Mesenchymal stem cell (in vitro differentiated cells and primary cell): ENCODE measurements around the gene EXOC4.

Experiments
- DNase-seq: peaks from one replicate; pipeline ENCODE4 v3.0.0-alpha.2; 2013
- H2AFZ ChIP-seq: one replicate; pipeline ENCODE4 v1.6.1; 2013; ENCODE audit warnings: low read depth, mild to moderate bottlenecking, control low read depth, inconsistent platforms, low read length, moderate library complexity
- H2AK5ac ChIP-seq: 2 replicates; pipeline ENCODE4 v1.6.1; 2013; ENCODE audit warnings: low read length, moderate library complexity, mild to moderate bottlenecking, inconsistent platforms; ENCODE audit not compliant: severe bottlenecking
- H2BK120ac ChIP-seq: one replicate; pipeline ENCODE4 v1.6.1; 2013; ENCODE audit warnings: low read depth, mild to moderate bottlenecking, inconsistent platforms, low read length, moderate library complexity
- H2BK12ac ChIP-seq, 2 experiments: one replicate each; pipeline ENCODE4 v1.6.1; 2013; ENCODE audit warnings: inconsistent platforms in 2 of 2, low read length in 2 of 2, mild to moderate bottlenecking in 2 of 2, moderate library complexity in 2 of 2, control low read depth in 1 of 2
- H2BK15ac ChIP-seq: one replicate; pipeline ENCODE4 v1.6.1; 2013; ENCODE audit warnings: mild to moderate bottlenecking, low read depth, inconsistent platforms; ENCODE audit not compliant: poor library complexity, severe bottlenecking
- H2BK5ac ChIP-seq: 2 replicates; pipeline ENCODE4 v1.6.1; 2013; ENCODE audit warnings: low read depth, mild to moderate bottlenecking, low read length, control low read depth, inconsistent platforms; ENCODE audit not compliant: poor library complexity, severe bottlenecking
- H3K14ac ChIP-seq, 2 experiments: one replicate each; pipeline ENCODE4 v1.6.1; 2013; ENCODE audit warnings: inconsistent platforms in 2 of 2, low read length in 2 of 2, control low read depth in 1 of 2, mild to moderate bottlenecking in 1 of 2, moderate library complexity in 1 of 2
- H3K18ac ChIP-seq, 2 experiments: one replicate each; pipeline ENCODE4 v1.6.1; 2013; ENCODE audit warnings: inconsistent platforms in 2 of 2, low read length in 2 of 2, control low read depth in 1 of 2, low read depth in 1 of 2, mild to moderate bottlenecking in 1 of 2
- H3K23ac ChIP-seq, 2 experiments: one replicate each; pipeline ENCODE4 v1.6.1; 2013; ENCODE audit warnings: inconsistent platforms in 2 of 2, low read length in 2 of 2, mild to moderate bottlenecking in 2 of 2, moderate library complexity in 2 of 2, control low read depth in 1 of 2
- H3K27ac ChIP-seq: 2 replicates; pipeline ENCODE4 v1.5.1; 2013; ENCODE audit warnings: mild to moderate bottlenecking, moderate library complexity, low read length, control low read depth, inconsistent platforms; ENCODE audit not compliant: poor library complexity, severe bottlenecking
- H3K27me3 ChIP-seq, 2 experiments: 2 replicates each; pipeline versions ENCODE4 v1.6.1 to v1.7.0; 2013; ENCODE audit warnings: low read length in 2 of 2, mild to moderate bottlenecking in 2 of 2, moderate library complexity in 2 of 2, control low read depth in 1 of 2, inconsistent platforms in 1 of 2; ENCODE audit not compliant: control insufficient read depth in 1 of 2, insufficient read depth in 1 of 2
- H3K36me3 ChIP-seq, 2 experiments: 2 replicates each; pipeline versions ENCODE4 v1.6.1 to v1.7.0; 2013; ENCODE audit warnings: low read length in 2 of 2, control low read depth in 1 of 2, inconsistent platforms in 1 of 2, low read depth in 1 of 2, mild to moderate bottlenecking in 1 of 2; ENCODE audit not compliant: insufficient read depth in 2 of 2, control insufficient read depth in 1 of 2
- H3K4ac ChIP-seq, 2 experiments: one replicate each; pipeline ENCODE4 v1.6.1; 2013; ENCODE audit warnings: inconsistent platforms in 2 of 2, low read length in 2 of 2, mild to moderate bottlenecking in 2 of 2, moderate library complexity in 2 of 2, control low read depth in 1 of 2, low read depth in 1 of 2
- H3K4me1 ChIP-seq: 2 replicates; pipeline ENCODE4 v1.6.1; 2013; ENCODE audit warnings: low read depth, low read length, control low read depth; ENCODE audit not compliant: control insufficient read depth, insufficient read depth
- H3K4me2 ChIP-seq: 2 replicates; pipeline ENCODE4 v1.6.1; 2013; ENCODE audit warnings: low read length, mild to moderate bottlenecking, inconsistent platforms; ENCODE audit not compliant: poor library complexity, severe bottlenecking
- H3K4me3 ChIP-seq, 2 experiments: 2 replicates each; pipeline versions ENCODE4 v1.5.1 to v1.7.0; 2013; ENCODE audit warnings: low read length in 2 of 2, mild to moderate bottlenecking in 2 of 2, control low read depth in 1 of 2, low read depth in 1 of 2; ENCODE audit not compliant: insufficient read depth in 1 of 2
- H3K79me1 ChIP-seq: replicated peaks from 2 replicates; pipeline ENCODE4 v1.6.1; 2013; ENCODE audit warnings: mild to moderate bottlenecking, control low read depth, low read length, inconsistent platforms; ENCODE audit not compliant: poor library complexity, severe bottlenecking
- H3K9ac ChIP-seq: 2 replicates; pipeline ENCODE4 v1.7.0; 2013; ENCODE audit warnings: mild to moderate bottlenecking, low read length, moderate library complexity
- H3K9me3 ChIP-seq: 2 replicates; pipeline ENCODE4 v1.7.0; 2013; ENCODE audit warnings: mild to moderate bottlenecking, low read length; ENCODE audit not compliant: control insufficient read depth
- H4K8ac ChIP-seq: one replicate; pipeline ENCODE4 v1.6.1; 2013; ENCODE audit warnings: inconsistent platforms, mild to moderate bottlenecking, low read length, moderate library complexity
- H4K91ac ChIP-seq: one replicate; pipeline ENCODE4 v1.6.1; 2013; ENCODE audit warnings: mild to moderate bottlenecking, low read length, inconsistent platforms
- WGBS: methylation state at CpG from one replicate; pipeline ENCODE4 v1.1.7; 2013; ENCODE audit warnings: mixed read lengths; 5-methylcytosine and 5-hydroxymethylcytosine counted together

The EXOC4 gene

GRCh38 chr7:133584956-133585668 lies 332.2 kb downstream of the EXOC4 start:
- peak overlapping the region; percentile 49 for H2AK5ac ChIP-seq

GRCh38 chr7:133586253-133586652 lies 333.4 kb downstream of the EXOC4 start:
- no peak overlapping the region for H3K27ac ChIP-seq
- no peak overlapping the region for H2AFZ ChIP-seq
- no peak overlapping the region for H2BK12ac ChIP-seq
- no peak overlapping the region for H2BK15ac ChIP-seq
- H3K36me3 ChIP-seq = peaks cover 0 to 3% of the 10 kb centered on the region in 2 experiments
- H3K18ac ChIP-seq = no peak overlapping the region
- no peak overlapping the region for H3K4ac ChIP-seq
- no peak overlapping the region for H2BK120ac ChIP-seq
- no peak overlapping the region for H4K8ac ChIP-seq
- no peak overlapping the region for H3K4me2 ChIP-seq
- H2BK5ac ChIP-seq = no peak overlapping the region
- no peak overlapping the region for H4K91ac ChIP-seq
- no peak overlapping the region for H3K4me3 ChIP-seq
- H3K9ac ChIP-seq = no peak overlapping the region
- no peak overlapping the region for H3K14ac ChIP-seq
- no peak for DNase-seq
- no peak overlapping the region for H3K23ac ChIP-seq
- WGBS = 83% methylated on average over 1 of the region's 3 CpGs
- peaks cover 1% of the 10 kb centered on the region for H3K4me1 ChIP-seq
- peaks cover 13% of the 10 kb centered on the region for H3K79me1 ChIP-seq
- H2AK5ac ChIP-seq = no peak overlapping the region
- no peaks in the 10 kb centered on the region for H3K27me3 ChIP-seq
- no peaks in the 10 kb centered on the region for H3K9me3 ChIP-seq

More at GRCh38 chr7:133584956-133585668, 332.2 kb downstream of the EXOC4 start:
- H3K4ac ChIP-seq = no peak overlapping the region
- peaks cover 1% of the 10 kb centered on the region for H3K4me1 ChIP-seq
- peak overlapping the region in 1 of 2 experiments; percentile 15 for H2BK12ac ChIP-seq
- H2AFZ ChIP-seq = no peak overlapping the region
- H3K27me3 ChIP-seq = no peaks in the 10 kb centered on the region
- H2BK5ac ChIP-seq = no peak overlapping the region
- no peak overlapping the region for H3K4me2 ChIP-seq
- H2BK120ac ChIP-seq = no peak overlapping the region
- no peak overlapping the region for H4K91ac ChIP-seq
- no peak overlapping the region for H4K8ac ChIP-seq
- H3K9me3 ChIP-seq = no peaks in the 10 kb centered on the region
- peak; percentile 30 for DNase-seq
- no peak overlapping the region for H2BK15ac ChIP-seq
- H3K23ac ChIP-seq = no peak overlapping the region
- no peak overlapping the region for H3K14ac ChIP-seq
- no peak overlapping the region for H3K4me3 ChIP-seq
- WGBS = 74% methylated on average over 5 of the region's 6 CpGs
- H3K27ac ChIP-seq = no peak overlapping the region
- H3K18ac ChIP-seq = no peak overlapping the region
- H3K9ac ChIP-seq = no peak overlapping the region
- peaks cover 0 to 2% of the 10 kb centered on the region in 2 experiments for H3K36me3 ChIP-seq
- H3K79me1 ChIP-seq = peaks cover 10% of the 10 kb centered on the region

- DNase-seq = no peak
- Histone ChIP-seq H3K27me3 (no peaks in the 10 kb centered on the region), H2BK120ac (no peak overlapping the region), H4K8ac (no peak overlapping the region), H3K36me3 (peaks cover 0 to 3% of the 10 kb centered on the region in 2 experiments), H2AFZ (no peak overlapping the region), H3K4me3 (no peak overlapping the region), H2AK5ac (no peak overlapping the region), H3K27ac (no peak overlapping the region), H3K23ac (no peak overlapping the region), H4K91ac (no peak overlapping the region), H3K9ac (no peak overlapping the region), H2BK15ac (no peak overlapping the region), H2BK5ac (no peak overlapping the region), H2BK12ac (no peak overlapping the region), H3K79me1 (peaks cover 12% of the 10 kb centered on the region), H3K18ac (no peak overlapping the region), H3K4ac (no peak overlapping the region), H3K9me3 (no peaks in the 10 kb centered on the region), H3K4me2 (no peak overlapping the region), H3K4me1 (peaks cover 1% of the 10 kb centered on the region), H3K14ac (no peak overlapping the region)
Measured at GRCh38 chr7:133587903-133588302, 335.0 kb downstream of the EXOC4 start.

GRCh38 chr7:133590795-133591194 lies 337.9 kb downstream of the EXOC4 start:
- H3K27me3 ChIP-seq = no peaks in the 10 kb centered on the region
- H4K91ac ChIP-seq = no peak overlapping the region
- H2AK5ac ChIP-seq = no peak overlapping the region
- H3K9me3 ChIP-seq = no peaks in the 10 kb centered on the region
- H2BK12ac ChIP-seq = no peak overlapping the region
- over 99% methylated on average over 4 of the region's 4 CpGs for WGBS
- peaks cover 11% of the 10 kb centered on the region for H3K79me1 ChIP-seq
- H2BK120ac ChIP-seq = no peak overlapping the region
- H3K14ac ChIP-seq = no peak overlapping the region
- H2AFZ ChIP-seq = no peak overlapping the region
- no peak overlapping the region for H3K4ac ChIP-seq
- H3K27ac ChIP-seq = no peak overlapping the region
- no peak overlapping the region for H3K4me3 ChIP-seq
- no peak overlapping the region for H2BK15ac ChIP-seq
- DNase-seq = no peak
- H3K18ac ChIP-seq = no peak overlapping the region
- no peak overlapping the region for H4K8ac ChIP-seq
- no peak overlapping the region for H2BK5ac ChIP-seq
- H3K4me1 ChIP-seq = no peaks in the 10 kb centered on the region
- H3K4me2 ChIP-seq = no peak overlapping the region
- no peak overlapping the region for H3K23ac ChIP-seq
- no peak overlapping the region for H3K9ac ChIP-seq
- peaks cover 0 to 3% of the 10 kb centered on the region in 2 experiments for H3K36me3 ChIP-seq
